CD4-positive, alpha-beta memory T cell (primary cell): ENCODE measurements around the gene LGALS13. TPM values are rescaled to one million over a fixed set of nuclear protein-coding genes. Genes with fewer than 3 reads are reported as not detected.
A peak's percentile ranks its signal among the peaks of the same experiment; 100 is the strongest.

Experiments
- CTCF ChIA-PET: fragments of 350-600 bp; sonication (Branson Sonifier 250); formaldehyde crosslinking; loops from one replicate; lab custom pipeline; 2021; ENCODE audit warnings: inconsistent platforms; ENCODE audit not compliant: partially characterized antibody; lab: Charles Lee
- POLR2A ChIA-PET: fragments of 350-600 bp; sonication (Branson Sonifier 250); formaldehyde crosslinking; loops from one replicate; lab custom pipeline; 2021; ENCODE audit not compliant: partially characterized antibody; lab: Charles Lee
- DNase-seq, 5 donors: peaks; one replicate each; pipeline versions ENCODE4 v3.0.0 to v3.0.0-alpha.2; 2020 to 2022; ENCODE audit warnings: mixed read lengths in 1 of 5
- H3K27ac ChIP-seq: one replicate; pipeline ENCODE4 v1.7.0; 2013; ENCODE audit warnings: low read depth, low read length
- H3K27me3 ChIP-seq: 2 replicates; pipeline ENCODE4 v1.7.0; 2013; ENCODE audit warnings: mild to moderate bottlenecking, low read length, moderate library complexity; ENCODE audit not compliant: insufficient read depth
- H3K36me3 ChIP-seq: 2 replicates; pipeline ENCODE4 v1.7.0; 2013; ENCODE audit warnings: mild to moderate bottlenecking, low read length, moderate library complexity; ENCODE audit not compliant: insufficient read depth
- H3K4me1 ChIP-seq: 2 replicates; pipeline ENCODE4 v1.7.0; 2013; ENCODE audit warnings: mild to moderate bottlenecking, low read length, moderate library complexity; ENCODE audit not compliant: insufficient read depth
- H3K4me3 ChIP-seq, 2 donors: one replicate each; pipeline ENCODE4 v1.7.0; 2013; ENCODE audit warnings: low read length in 2 of 2, mild to moderate bottlenecking in 1 of 2
- H3K9me3 ChIP-seq, 2 donors: one replicate each; pipeline ENCODE4 v1.7.0; 2013; ENCODE audit warnings: low read length in 2 of 2, control low read depth in 1 of 2; ENCODE audit not compliant: control insufficient read depth in 1 of 2
- H3K27ac Mint-ChIP-seq, 7 donors: one replicate each; pipeline ENCODE4 v1.8.0; 2020 to 2021; ENCODE audit warnings: mixed read lengths in 7 of 7, mild to moderate bottlenecking in 6 of 7, inconsistent platforms in 3 of 7, moderate library complexity in 3 of 7
- H3K27me3 Mint-ChIP-seq, 2 donors: one replicate each; pipeline ENCODE4 v1.8.0; 2020 to 2021; ENCODE audit warnings: mixed read lengths in 2 of 2
- H3K36me3 Mint-ChIP-seq, 2 donors: one replicate each; pipeline ENCODE4 v1.8.0; 2020 to 2021; ENCODE audit warnings: mixed read lengths in 2 of 2, inconsistent platforms in 1 of 2, mild to moderate bottlenecking in 1 of 2
- H3K4me1 Mint-ChIP-seq, 4 donors: one replicate each; pipeline ENCODE4 v1.8.0; 2020 to 2021; ENCODE audit warnings: mixed read lengths in 4 of 4, mild to moderate bottlenecking in 1 of 4
- H3K4me3 Mint-ChIP-seq, 8 donors: one replicate each; pipeline ENCODE4 v1.8.0; 2020 to 2021; ENCODE audit warnings: mixed read lengths in 8 of 8, mild to moderate bottlenecking in 7 of 8, moderate library complexity in 6 of 8, inconsistent platforms in 3 of 8
- H3K9me3 Mint-ChIP-seq, 8 donors: one replicate each; pipeline ENCODE4 v1.8.0; 2020 to 2021; ENCODE audit warnings: mixed read lengths in 8 of 8, mild to moderate bottlenecking in 5 of 8, inconsistent platforms in 3 of 8, moderate library complexity in 1 of 8
- intact Hi-C: fragments of 100-400 bp; cut with micrococcal nuclease; formaldehyde crosslinking; loops from one replicate; pipeline ENCODE4 v1.15.1; 2023
- polyA plus RNA-seq, 2 donors: library from polyadenylated mRNA; unstranded; fragments of 300-500 nt; fragmentation: Illumina TruSeq; gene quantifications; one replicate each; pipeline ENCODE4 v1.2.3, GENCODE V29; 2021
- total RNA-seq, 2 experiments: library from RNA; stranded (reverse); gene quantifications; one replicate each; pipeline ENCODE4 v1.2.3, GENCODE V29; 2021

Gene LGALS13, protein sequence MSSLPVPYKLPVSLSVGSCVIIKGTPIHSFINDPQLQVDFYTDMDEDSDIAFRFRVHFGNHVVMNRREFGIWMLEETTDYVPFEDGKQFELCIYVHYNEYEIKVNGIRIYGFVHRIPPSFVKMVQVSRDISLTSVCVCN
- total RNA-seq (not detected), polyA plus RNA-seq (not detected)

DNA sequence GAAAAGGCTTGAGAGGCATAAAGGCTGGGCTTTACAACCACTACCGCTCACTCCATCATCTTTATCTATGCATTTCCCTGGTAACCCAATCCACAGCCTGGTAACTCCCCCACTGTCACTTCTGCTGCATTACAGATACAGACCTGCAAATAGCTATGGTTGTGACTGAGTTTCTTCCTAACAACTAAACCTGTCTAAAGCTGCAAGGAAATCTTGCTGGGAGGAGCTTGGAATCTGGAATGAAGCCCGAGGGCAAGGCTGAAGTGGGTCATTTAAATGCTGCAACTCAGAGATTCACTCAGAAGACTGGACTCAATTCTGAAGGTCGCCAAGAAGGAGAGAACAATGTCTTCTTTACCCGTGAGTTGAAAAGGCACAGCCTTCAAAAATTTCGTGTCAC, at the start of gene LGALS13:
LGALS13 (plus strand) TSS at position 301 of the 400 bp plus-strand sequence; CDS start at position 346, 45 bp downstream.
- ChIA-PET CTCF (no interaction called here), POLR2A (no interaction called here)
- H3K4me3 Mint-ChIP-seq: no peak within 1 kb of the TSS
- H3K9me3 Mint-ChIP-seq: peaks cover 0 to 9% (median 6%) of the 10 kb centered on the region in 8 donors
- Histone ChIP-seq H3K9me3 (no peaks in the 10 kb centered on the region), H3K27ac (no peak within 1 kb of the TSS), H3K36me3 (no peaks in the 10 kb centered on the region), H3K4me3 (no peak within 1 kb of the TSS), H3K4me1 (no peaks in the 10 kb centered on the region), H3K27me3 (peaks cover 12% of the 10 kb centered on the region)
- H3K36me3 Mint-ChIP-seq: no peaks in the 10 kb centered on the region
- intact Hi-C loops: no loop called here
- H3K27me3 Mint-ChIP-seq: peaks cover 24 to 31% of the 10 kb centered on the region in 2 donors
- no peaks in the 10 kb centered on the region for H3K4me1 Mint-ChIP-seq
- no peak for DNase-seq
- no peak within 1 kb of the TSS for H3K27ac Mint-ChIP-seq

DNA sequence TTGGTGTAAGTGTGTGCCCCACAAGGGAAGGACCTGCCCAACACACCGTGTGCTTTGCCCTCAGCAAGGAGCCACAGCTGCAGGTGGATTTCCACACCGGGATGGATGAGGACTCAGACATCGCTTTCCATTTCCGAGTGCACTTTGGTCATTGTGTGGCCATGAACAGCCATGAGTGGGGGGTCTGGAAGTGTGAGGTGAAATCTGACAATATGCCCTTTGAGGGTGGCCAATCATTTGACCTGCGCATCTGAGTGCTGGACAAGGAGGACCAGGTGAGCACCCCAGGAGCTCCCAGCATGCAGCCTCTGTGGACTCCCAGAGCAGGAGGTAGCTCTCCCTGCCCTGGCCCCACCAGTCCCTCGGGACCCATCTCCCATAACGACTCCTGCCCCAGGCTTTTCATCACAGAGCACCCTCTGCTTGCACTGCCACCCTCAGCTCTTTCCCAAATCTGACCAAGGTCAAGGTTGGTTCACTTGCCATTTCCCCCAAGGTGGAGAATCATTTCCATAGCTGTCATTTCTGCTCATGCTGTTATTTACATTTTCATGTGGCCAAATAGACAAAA, 49.2 kb upstream of the LGALS13 start:
- no peaks in the 10 kb centered on the region for H3K36me3 Mint-ChIP-seq
- Histone ChIP-seq H3K9me3 (no peaks in the 10 kb centered on the region), H3K4me3 (no peak overlapping the region), H3K36me3 (no peaks in the 10 kb centered on the region), H3K27ac (no peak overlapping the region), H3K4me1 (peaks cover 11% of the 10 kb centered on the region), H3K27me3 (no peaks in the 10 kb centered on the region)
- CTCF ChIA-PET: interaction anchor here (0.8 to 6.9 kb wide), 3 partner anchors 20 to 213 kb away, joined by 3 to 100 read pairs (median 5); partner anchors contain the start of gene EID2B
- no peak for DNase-seq
- H3K27ac Mint-ChIP-seq: no peak overlapping the region
- no peaks in the 10 kb centered on the region for H3K27me3 Mint-ChIP-seq
- POLR2A ChIA-PET: interaction anchor here (0.7 kb wide), 1 partner anchor 117 kb away, joined by 3 read pairs; the partner anchor contains the start of gene RPS16
- peaks cover 9 to 13% (median 10%) of the 10 kb centered on the region in 4 donors for H3K4me1 Mint-ChIP-seq
- no peaks in the 10 kb centered on the region for H3K9me3 Mint-ChIP-seq
- intact Hi-C loops: loop anchor here (5.0 kb wide), 1 partner anchor 74 kb away; no protein-coding TSS in a partner anchor
- H3K4me3 Mint-ChIP-seq: no peak overlapping the region

DNA sequence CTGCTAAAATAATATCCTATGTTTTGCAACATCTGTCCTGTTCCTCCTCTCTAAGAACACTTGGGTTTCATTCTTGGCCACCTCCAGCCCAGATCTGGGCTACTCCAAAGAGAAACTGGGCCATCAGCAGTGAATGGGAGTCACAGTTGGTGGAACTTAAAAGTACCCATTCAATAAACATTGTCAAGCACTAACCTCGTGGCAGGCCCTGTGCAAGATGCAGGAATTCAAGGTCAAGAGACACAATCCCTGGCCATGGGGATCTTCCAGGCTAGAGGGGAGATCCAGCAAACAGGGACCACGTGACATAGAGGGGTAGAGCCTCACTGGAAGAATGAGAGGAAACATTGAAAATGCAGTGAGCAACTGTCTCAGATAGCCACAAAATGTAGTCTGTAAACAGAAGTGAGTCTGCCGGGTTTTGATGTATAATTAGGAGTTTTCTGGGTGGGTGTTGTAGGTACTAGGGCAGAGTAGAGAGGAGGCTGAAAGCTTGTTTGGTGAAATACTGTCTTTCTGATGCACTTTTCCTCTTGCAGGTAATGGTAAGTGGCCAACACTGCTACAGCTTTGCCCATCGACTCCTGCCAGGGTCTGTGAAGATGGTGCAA, 47.5 kb upstream of the LGALS13 start:
- CTCF ChIA-PET: interaction anchor here (1.1 to 6.9 kb wide), 2 partner anchors 73 to 119 kb away, joined by 3 to 100 read pairs; no protein-coding TSS in a partner anchor
- no peaks in the 10 kb centered on the region for H3K27me3 ChIP-seq
- no peaks in the 10 kb centered on the region for H3K27me3 Mint-ChIP-seq

DNA sequence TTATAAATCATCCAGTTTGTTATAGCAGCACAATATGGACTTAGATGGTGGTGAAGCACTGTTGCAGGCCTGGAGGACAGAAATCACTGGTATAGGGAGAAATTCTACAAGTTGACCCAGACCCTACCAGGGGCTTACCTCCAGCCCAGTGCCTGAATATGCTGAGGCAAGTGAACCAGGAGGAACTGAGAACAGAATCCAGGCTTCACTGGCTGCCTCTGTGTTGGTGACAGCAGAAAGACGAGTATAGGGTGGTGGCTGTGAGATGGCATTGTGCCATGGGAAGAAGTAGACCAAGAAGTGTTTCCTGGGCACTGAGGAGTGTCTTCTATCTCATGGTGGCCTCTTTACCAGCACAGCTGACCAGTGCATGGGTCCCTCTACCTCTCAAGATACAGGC, 46.4 kb upstream of the LGALS13 start:
- POLR2A ChIA-PET: no interaction called here
- peak overlapping the region in 1 of 7 donors; percentile 41 for H3K27ac Mint-ChIP-seq

More for the DNA sequence above, 47.5 kb upstream of the LGALS13 start:
- H3K27ac ChIP-seq: no peak overlapping the region
- no peaks in the 10 kb centered on the region for H3K9me3 ChIP-seq
- intact Hi-C loops: loop anchor here (5.0 kb wide), 1 partner anchor 72 kb away; no protein-coding TSS in a partner anchor
- DNase-seq: no peak
- H3K4me3 ChIP-seq: no peak overlapping the region
- peaks cover 23% of the 10 kb centered on the region for H3K4me1 ChIP-seq
- Mint-ChIP-seq H3K9me3 (no peaks in the 10 kb centered on the region), H3K27ac (no peak overlapping the region), H3K4me3 (no peak overlapping the region), H3K36me3 (no peaks in the 10 kb centered on the region), H3K4me1 (peaks cover 21 to 25% (median 22%) of the 10 kb centered on the region in 4 donors)
- POLR2A ChIA-PET: no interaction called here
- no peaks in the 10 kb centered on the region for H3K36me3 ChIP-seq

GRCh38 chr19:39557811-39558623, 44.3 kb upstream of the LGALS13 start:
- intact Hi-C loops: loop anchor here (2.0 kb wide), 1 partner anchor 115 kb away; no protein-coding TSS in a partner anchor
- Histone ChIP-seq H3K36me3 (no peaks in the 10 kb centered on the region), H3K27me3 (no peaks in the 10 kb centered on the region), H3K4me1 (peaks cover 23% of the 10 kb centered on the region), H3K9me3 (no peaks in the 10 kb centered on the region), H3K27ac (peak overlapping the region; percentile 16), H3K4me3 (peak overlapping the region; percentile 37 to 41)
- Mint-ChIP-seq H3K9me3 (peaks cover 0 to 2% (median 0%) of the 10 kb centered on the region in 8 donors), H3K4me1 (peaks cover 21 to 25% (median 22%) of the 10 kb centered on the region in 4 donors), H3K27ac (peak overlapping the region; percentile 77 to 99 (median 96)), H3K4me3 (peak overlapping the region; percentile 79 to 93 (median 85)), H3K27me3 (no peaks in the 10 kb centered on the region), H3K36me3 (no peaks in the 10 kb centered on the region)
- peak in 4 of 5 donors; percentile 26 to 66 (median 43) for DNase-seq
- CTCF ChIA-PET: no interaction called here
- POLR2A ChIA-PET: interaction anchor here (0.8 to 1.2 kb wide), 2 partner anchors 19 to 113 kb away, joined by 3 to 4 read pairs; partner anchors contain the start of gene SUPT5H

More for the DNA sequence above, 46.4 kb upstream of the LGALS13 start:
- CTCF ChIA-PET: interaction anchor here (6.9 kb wide), 1 partner anchor 118 kb away, joined by 100 read pairs; no protein-coding TSS in a partner anchor
- no peaks in the 10 kb centered on the region for H3K36me3 ChIP-seq
- peaks cover 23% of the 10 kb centered on the region for H3K4me1 ChIP-seq
- Mint-ChIP-seq H3K27me3 (no peaks in the 10 kb centered on the region), H3K4me3 (no peak overlapping the region), H3K36me3 (no peaks in the 10 kb centered on the region), H3K9me3 (no peaks in the 10 kb centered on the region), H3K4me1 (peaks cover 21 to 25% (median 22%) of the 10 kb centered on the region in 4 donors)
- DNase-seq: no peak
- intact Hi-C loops: no loop called here
- H3K27ac ChIP-seq: no peak overlapping the region
- no peak overlapping the region for H3K4me3 ChIP-seq
- no peaks in the 10 kb centered on the region for H3K9me3 ChIP-seq
- H3K27me3 ChIP-seq: no peaks in the 10 kb centered on the region

DNA sequence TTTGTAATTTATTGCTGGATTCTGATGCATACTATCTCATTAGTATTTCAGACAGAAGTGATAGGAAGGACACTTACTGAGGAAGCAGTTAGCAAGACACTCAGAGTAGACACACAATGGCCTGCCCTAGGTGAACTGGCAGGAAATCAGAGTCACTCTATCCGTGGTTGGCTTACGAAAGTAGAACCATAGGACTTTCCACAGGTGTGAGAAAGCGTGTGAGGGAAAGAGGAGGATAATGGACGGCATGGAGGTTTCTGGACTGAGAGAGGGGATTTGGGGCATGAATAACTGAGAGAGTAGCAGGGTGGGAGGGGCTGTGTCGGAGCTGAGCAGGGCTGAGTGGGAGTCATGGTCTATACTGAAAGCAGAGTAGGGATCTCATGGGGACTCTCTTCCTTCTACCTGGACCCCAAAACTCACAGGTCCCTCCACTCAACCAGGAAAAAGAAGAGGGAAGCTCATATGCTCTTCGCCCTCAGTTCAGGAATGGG, 43.7 kb upstream of the LGALS13 start:
- intact Hi-C loops: loop anchor here (2.0 kb wide), 1 partner anchor 114 kb away; no protein-coding TSS in a partner anchor
- H3K9me3 Mint-ChIP-seq: peaks cover 0 to 2% (median 0%) of the 10 kb centered on the region in 8 donors
- CTCF ChIA-PET: no interaction called here
- Histone ChIP-seq H3K27me3 (no peaks in the 10 kb centered on the region), H3K4me1 (peaks cover 23% of the 10 kb centered on the region), H3K9me3 (no peaks in the 10 kb centered on the region), H3K36me3 (no peaks in the 10 kb centered on the region), H3K4me3 (peak overlapping the region; percentile 37 to 41), H3K27ac (peak overlapping the region; percentile 16)
- H3K4me3 Mint-ChIP-seq: peak overlapping the region; percentile 79 to 93 (median 85)
- DNase-seq: peak in 3 of 5 donors; percentile 38 to 44 (median 43)
- POLR2A ChIA-PET: interaction anchor here (0.9 to 1.2 kb wide), 3 partner anchors 14 to 283 kb away, joined by 3 to 4 read pairs (median 3); partner anchors contain the start of gene SUPT5H
- H3K27me3 Mint-ChIP-seq: no peaks in the 10 kb centered on the region
- H3K36me3 Mint-ChIP-seq: no peaks in the 10 kb centered on the region
- H3K27ac Mint-ChIP-seq: peak overlapping the region; percentile 77 to 99 (median 96)
- H3K4me1 Mint-ChIP-seq: peaks cover 21 to 25% (median 22%) of the 10 kb centered on the region in 4 donors
